Esophagus muscularis mucosa (tissue), 4 donors: ENCODE results near the gene ARRDC2. TPM values are rescaled to one million over a fixed set of nuclear protein-coding genes. Genes with fewer than 3 reads are reported as not detected.

Experiments
- DNase-seq: peaks from one replicate; pipeline ENCODE4 v3.0.0-alpha.2; 2017; ENCODE audit errors: extremely low spot score
- H3K27ac ChIP-seq, 4 donors: fragments of 200-600 bp; sonication (generic); replicated peaks in 1 of 4; 1 replicate in 3 of 4; 2 replicates in 1 of 4; pipeline ENCODE4 v1.5.1; 2016 to 2019; ENCODE audit warnings: mild to moderate bottlenecking in 1 of 4
- H3K27me3 ChIP-seq, 4 donors: fragments of 200-600 bp; sonication (generic); one replicate each; pipeline versions ENCODE4 v1.5.1 to v1.6.0; 2016 to 2019
- H3K36me3 ChIP-seq, 4 donors: fragments of 200-600 bp; sonication (generic); one replicate each; pipeline ENCODE4 v1.5.1; 2016 to 2019
- H3K4me1 ChIP-seq, 4 donors: fragments of 200-600 bp; sonication (generic); one replicate each; pipeline ENCODE4 v1.5.1; 2016 to 2019
- H3K4me3 ChIP-seq, 4 donors: fragments of 200-600 bp; sonication (generic); 1 replicate in 2 of 4; 2 replicates in 2 of 4; pipeline ENCODE4 v1.5.1; 2016 to 2019; ENCODE audit warnings: mild to moderate bottlenecking in 4 of 4, moderate library complexity in 1 of 4
- H3K9me3 ChIP-seq, 4 donors: fragments of 200-600 bp; sonication (generic); 1 replicate in 3 of 4; 2 replicates in 1 of 4; pipeline ENCODE4 v1.5.1; 2016 to 2019
- CTCF ChIP-seq, 3 experiments: fragments of 200-600 bp in 2 of 3; fragments of 450-650 bp in 1 of 3; sonication (generic) in 2 of 3; IDR thresholded peaks; one replicate each; pipeline ENCODE4 v1.5.1; 2017 to 2019; ENCODE audit warnings: antibody characterized with exemption in 3 of 3, mild to moderate bottlenecking in 2 of 3, moderate library complexity in 1 of 3
- EP300 ChIP-seq: sonication (generic); formaldehyde crosslinking; IDR thresholded peaks from one replicate; pipeline ENCODE4 v1.6.1; 2017; ENCODE audit warnings: antibody characterized with exemption
- POLR2A ChIP-seq: fragments of 450-650 bp; IDR thresholded peaks from one replicate; pipeline ENCODE4 v1.6.1; 2017; ENCODE audit warnings: antibody characterized with exemption, moderate library complexity, mild to moderate bottlenecking, low read depth
- POLR2AphosphoS5 ChIP-seq, 2 donors: sonication (generic); formaldehyde crosslinking; IDR thresholded peaks; one replicate each; pipeline ENCODE4 v1.6.1; 2017; ENCODE audit warnings: antibody characterized with exemption in 2 of 2
- WGBS: methylation state at CpG from one replicate; pipeline ENCODE4 v1.1.5; 2018; 5-methylcytosine and 5-hydroxymethylcytosine counted together
- intact Hi-C: fragments of 100-400 bp; cut with DNase I; formaldehyde crosslinking; loops from one replicate; pipeline ENCODE4 v1.15.1; 2023
- total RNA-seq, 4 donors: library from RNA; depleted of rRNA; stranded (reverse); fragments of >200 nt; gene quantifications; one replicate each; pipeline versions ENCODE4 v1.1.0 to v1.2.1, GENCODE V29; 2016

ARRDC2 gene
- total RNA-seq, 4 donors from 2014 or later: 30.6 to 69.2 (median 62.5) TPM

- H3K36me3 ChIP-seq: no peaks in the 10 kb centered on the region
- H3K9me3 ChIP-seq: no peaks in the 10 kb centered on the region
- intact Hi-C loops: no loop called here
- peak overlapping the region; percentile 23 to 48 (median 40) for H3K4me3 ChIP-seq
- WGBS: 0% methylated on average over 4 of the region's 31 CpGs
- no peak for DNase-seq
- H3K27me3 ChIP-seq: no peaks in the 10 kb centered on the region
- H3K27ac ChIP-seq: peak overlapping the region; percentile 55 to 80 (median 76)
- peaks cover 34 to 55% (median 52%) of the 10 kb centered on the region in 4 donors for H3K4me1 ChIP-seq
- TF ChIP-seq CTCF (IDR thresholded peaks at IDR 0.05): no peak
- peak; percentile 7 to 20 for TF ChIP-seq POLR2AphosphoS5 (IDR thresholded peaks at IDR 0.05)
Measured at GRCh38 chr19:18051887-18052286, 43.9 kb downstream of the ARRDC2 start.

- WGBS: 63% methylated on average over 9 of the region's 9 CpGs
Measured at GRCh38 chr19:18053576-18054219, 45.7 kb downstream of the ARRDC2 start.

GRCh38 chr19:18055967-18056366 lies 48.0 kb downstream of the ARRDC2 start:
- intact Hi-C loops: no loop called here
- Histone ChIP-seq H3K4me3 (no peak overlapping the region), H3K4me1 (peaks cover 27 to 48% (median 41%) of the 10 kb centered on the region in 4 donors), H3K27ac (no peak overlapping the region), H3K9me3 (no peaks in the 10 kb centered on the region), H3K36me3 (no peaks in the 10 kb centered on the region), H3K27me3 (peaks cover 0 to 3% (median 0%) of the 10 kb centered on the region in 4 donors)
- DNase-seq: no peak
- WGBS: 80% methylated on average over 5 of the region's 5 CpGs
- TF ChIP-seq CTCF (IDR thresholded peaks at IDR 0.05) (no peak), EP300 (no peak), POLR2A (no peak), POLR2AphosphoS5 (IDR thresholded peaks at IDR 0.05) (no peak)

More at GRCh38 chr19:18053576-18054219, 45.7 kb downstream of the ARRDC2 start:
- no peaks in the 10 kb centered on the region for H3K9me3 ChIP-seq
- intact Hi-C loops: no loop called here
- no peak for DNase-seq
- no peaks in the 10 kb centered on the region for H3K36me3 ChIP-seq
- H3K4me1 ChIP-seq: peaks cover 47 to 70% (median 62%) of the 10 kb centered on the region in 4 donors
- peak overlapping the region in 3 of 4 donors; percentile 43 to 72 (median 44) for H3K27ac ChIP-seq
- no peak overlapping the region for H3K4me3 ChIP-seq
- H3K27me3 ChIP-seq: no peaks in the 10 kb centered on the region
- TF ChIP-seq CTCF (IDR thresholded peaks at IDR 0.05): no peak
- no peak for TF ChIP-seq POLR2AphosphoS5 (IDR thresholded peaks at IDR 0.05)
- no peak for TF ChIP-seq POLR2A
- TF ChIP-seq EP300: no peak

GRCh38 chr19:18057557-18057956 lies 49.6 kb downstream of the ARRDC2 start:
- WGBS: 61% methylated on average over 6 of the region's 6 CpGs

More at GRCh38 chr19:18057557-18057956, 49.6 kb downstream of the ARRDC2 start:
- DNase-seq: no peak
- H3K36me3 ChIP-seq: no peaks in the 10 kb centered on the region
- no peaks in the 10 kb centered on the region for H3K9me3 ChIP-seq
- no peak overlapping the region for H3K4me3 ChIP-seq
- peaks cover 0 to 3% (median 0%) of the 10 kb centered on the region in 4 donors for H3K27me3 ChIP-seq
- TF ChIP-seq POLR2AphosphoS5 (IDR thresholded peaks at IDR 0.05) (no peak), EP300 (no peak), CTCF (IDR thresholded peaks at IDR 0.05) (no peak), POLR2A (no peak)
- peak overlapping the region; percentile 81 to 86 (median 83) for H3K27ac ChIP-seq
- intact Hi-C loops: no loop called here
- peaks cover 14 to 34% (median 26%) of the 10 kb centered on the region in 4 donors for H3K4me1 ChIP-seq
